Measurements from ENCODE around the gene PNPLA6.

- TF ChIP-seq, protein P1, sequence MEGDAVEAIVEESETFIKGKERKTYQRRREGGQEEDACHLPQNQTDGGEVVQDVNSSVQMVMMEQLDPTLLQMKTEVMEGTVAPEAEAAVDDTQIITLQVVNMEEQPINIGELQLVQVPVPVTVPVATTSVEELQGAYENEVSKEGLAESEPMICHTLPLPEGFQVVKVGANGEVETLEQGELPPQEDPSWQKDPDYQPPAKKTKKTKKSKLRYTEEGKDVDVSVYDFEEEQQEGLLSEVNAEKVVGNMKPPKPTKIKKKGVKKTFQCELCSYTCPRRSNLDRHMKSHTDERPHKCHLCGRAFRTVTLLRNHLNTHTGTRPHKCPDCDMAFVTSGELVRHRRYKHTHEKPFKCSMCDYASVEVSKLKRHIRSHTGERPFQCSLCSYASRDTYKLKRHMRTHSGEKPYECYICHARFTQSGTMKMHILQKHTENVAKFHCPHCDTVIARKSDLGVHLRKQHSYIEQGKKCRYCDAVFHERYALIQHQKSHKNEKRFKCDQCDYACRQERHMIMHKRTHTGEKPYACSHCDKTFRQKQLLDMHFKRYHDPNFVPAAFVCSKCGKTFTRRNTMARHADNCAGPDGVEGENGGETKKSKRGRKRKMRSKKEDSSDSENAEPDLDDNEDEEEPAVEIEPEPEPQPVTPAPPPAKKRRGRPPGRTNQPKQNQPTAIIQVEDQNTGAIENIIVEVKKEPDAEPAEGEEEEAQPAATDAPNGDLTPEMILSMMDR (optimal IDR thresholded peaks at IDR 0.05 in 1 of 3, IDR thresholded peaks at IDR 0.05 in 1 of 3, conservative IDR thresholded peaks at IDR 0.05 in 1 of 3; ENCODE audit: extremely low read depth in 1 of 3, insufficient read depth in 2 of 3, low read length in 3 of 3): peak in 1 of 3 experiments; percentile 5
- no peak for TF ChIP-seq EZH2 (IDR thresholded peaks at IDR 0.05; ENCODE audit: low read length)
These were observed 630 bp downstream of the PNPLA6 start for GRCh38 chr19:7535998-7536695.

All from keratinocyte (primary cell).